AG04450 (cell line): ENCODE results near the gene AHR. TPM values are rescaled to one million over a fixed set of nuclear protein-coding genes. Genes with fewer than 3 reads are reported as not detected.
A peak's percentile ranks its signal among the peaks of the same experiment; 100 is the strongest.

Source experiments
- CTCF ChIA-PET: fragments of 300-600, 350-600 bp; formaldehyde crosslinking; extraction: SDS; loops from one replicate; lab custom pipeline; 2022; ENCODE audit warnings: antibody characterized with exemption, inconsistent platforms; lab: Charles Lee
- POLR2A ChIA-PET: fragments of 350-600 bp; formaldehyde crosslinking; extraction: SDS; loops from one replicate; lab custom pipeline; 2021; ENCODE audit warnings: antibody characterized with exemption, inconsistent platforms; lab: Yijun Ruan, JAX
- DNase-seq: peaks from one replicate; pipeline ENCODE4 v3.0.0-alpha.2; 2011; ENCODE audit warnings: low read depth, low spot score
- H3K27ac ChIP-seq: one replicate; pipeline ENCODE4 v1.5.1; 2012; ENCODE audit warnings: low read depth, low read length, control low read depth
- H3K27me3 ChIP-seq: one replicate; pipeline ENCODE4 v1.6.0; 2012; ENCODE audit warnings: low read length; ENCODE audit not compliant: control insufficient read depth, insufficient read depth
- H3K4me3 ChIP-seq: 2 replicates; pipeline ENCODE4 v1.5.1; 2011; ENCODE audit warnings: mild to moderate bottlenecking, low read depth, low read length, control low read depth
- H3K9me3 ChIP-seq: 2 replicates; pipeline ENCODE4 v1.5.1; 2012; ENCODE audit warnings: low read length; ENCODE audit not compliant: control insufficient read depth, insufficient read depth
- polyA plus RNA-seq: library from polyadenylated mRNA; depleted of rRNA; stranded (reverse); fragments of >200 nt; gene quantifications from 2 replicates; pipeline ENCODE4 v1.2.3, GENCODE V29; 2011
- TF ChIP-seq, protein P1 (sequence below): IDR thresholded peaks from 2 replicates; pipeline ENCODE4 v1.5.1; 2011; ENCODE audit warnings: low read depth, low read length, control low read depth, inconsistent platforms

AHR gene
- polyA plus RNA-seq, 1 experiment = 9.8 TPM

DNA sequence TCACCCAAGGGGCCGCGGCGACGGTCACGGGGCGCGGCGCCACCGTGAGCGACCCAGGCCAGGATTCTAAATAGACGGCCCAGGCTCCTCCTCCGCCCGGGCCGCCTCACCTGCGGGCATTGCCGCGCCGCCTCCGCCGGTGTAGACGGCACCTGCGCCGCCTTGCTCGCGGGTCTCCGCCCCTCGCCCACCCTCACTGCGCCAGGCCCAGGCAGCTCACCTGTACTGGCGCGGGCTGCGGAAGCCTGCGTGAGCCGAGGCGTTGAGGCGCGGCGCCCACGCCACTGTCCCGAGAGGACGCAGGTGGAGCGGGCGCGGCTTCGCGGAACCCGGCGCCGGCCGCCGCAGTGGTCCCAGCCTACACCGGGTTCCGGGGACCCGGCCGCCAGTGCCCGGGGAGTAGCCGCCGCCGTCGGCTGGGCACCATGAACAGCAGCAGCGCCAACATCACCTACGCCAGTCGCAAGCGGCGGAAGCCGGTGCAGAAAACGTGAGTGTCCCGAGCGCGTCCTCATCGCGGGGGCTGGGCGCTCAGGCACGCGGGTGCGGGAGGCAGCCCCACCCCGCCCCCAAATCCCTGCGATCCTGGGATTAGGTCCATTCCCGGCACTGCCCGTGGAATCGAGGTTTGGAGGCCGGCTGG is 509 bp downstream of the AHR start:
- ChIA-PET CTCF (interaction anchor here (0.7 to 1.4 kb wide), 4 partner anchors 9 to 316 kb away, joined by 3 to 7 read pairs (median 4); no protein-coding TSS in a partner anchor), POLR2A (interaction anchor here (0.8 to 1.7 kb wide), 5 partner anchors 19 to 363 kb away, joined by 3 to 7 read pairs (median 3); no protein-coding TSS in a partner anchor)
- no peak for DNase-seq
- TF ChIP-seq, protein P1, sequence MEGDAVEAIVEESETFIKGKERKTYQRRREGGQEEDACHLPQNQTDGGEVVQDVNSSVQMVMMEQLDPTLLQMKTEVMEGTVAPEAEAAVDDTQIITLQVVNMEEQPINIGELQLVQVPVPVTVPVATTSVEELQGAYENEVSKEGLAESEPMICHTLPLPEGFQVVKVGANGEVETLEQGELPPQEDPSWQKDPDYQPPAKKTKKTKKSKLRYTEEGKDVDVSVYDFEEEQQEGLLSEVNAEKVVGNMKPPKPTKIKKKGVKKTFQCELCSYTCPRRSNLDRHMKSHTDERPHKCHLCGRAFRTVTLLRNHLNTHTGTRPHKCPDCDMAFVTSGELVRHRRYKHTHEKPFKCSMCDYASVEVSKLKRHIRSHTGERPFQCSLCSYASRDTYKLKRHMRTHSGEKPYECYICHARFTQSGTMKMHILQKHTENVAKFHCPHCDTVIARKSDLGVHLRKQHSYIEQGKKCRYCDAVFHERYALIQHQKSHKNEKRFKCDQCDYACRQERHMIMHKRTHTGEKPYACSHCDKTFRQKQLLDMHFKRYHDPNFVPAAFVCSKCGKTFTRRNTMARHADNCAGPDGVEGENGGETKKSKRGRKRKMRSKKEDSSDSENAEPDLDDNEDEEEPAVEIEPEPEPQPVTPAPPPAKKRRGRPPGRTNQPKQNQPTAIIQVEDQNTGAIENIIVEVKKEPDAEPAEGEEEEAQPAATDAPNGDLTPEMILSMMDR = no peak
- peak overlapping the region; percentile 72 for H3K4me3 ChIP-seq
- no peaks in the 10 kb centered on the region for H3K9me3 ChIP-seq
- peak overlapping the region; percentile 34 for H3K27ac ChIP-seq
- H3K27me3 ChIP-seq = no peaks in the 10 kb centered on the region

DNA sequence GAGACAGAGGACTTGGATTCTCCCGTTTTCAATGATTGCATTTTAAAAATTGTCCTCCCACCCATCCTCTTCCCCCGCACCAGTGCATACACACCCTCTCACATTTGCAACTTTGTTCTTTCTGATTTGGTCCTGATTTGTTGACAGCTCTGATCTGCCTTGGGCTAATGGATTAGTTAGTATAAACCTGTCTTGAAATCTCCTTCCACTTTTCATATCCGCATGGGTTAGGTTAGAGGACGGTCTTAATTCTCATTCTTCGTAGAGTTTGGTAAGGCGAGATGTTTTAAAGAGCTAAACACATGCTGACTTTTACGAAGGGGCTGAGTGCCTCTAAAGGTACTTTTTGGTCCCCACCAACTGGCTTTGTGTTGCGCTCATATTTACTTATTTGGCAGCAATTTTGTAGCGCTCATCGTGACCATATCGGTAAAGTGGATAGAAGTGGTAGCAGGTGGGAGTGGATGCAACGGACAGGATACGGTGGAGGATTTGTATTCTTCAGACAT is 1.1 kb downstream of the AHR start:
- Histone ChIP-seq H3K27ac (peak overlapping the region; percentile 34), H3K27me3 (no peaks in the 10 kb centered on the region), H3K9me3 (no peaks in the 10 kb centered on the region), H3K4me3 (peak overlapping the region; percentile 72)
- ChIA-PET CTCF (interaction anchor here (0.7 to 1.4 kb wide), 2 partner anchors 8 to 317 kb away, joined by 3 to 7 read pairs; no protein-coding TSS in a partner anchor), POLR2A (interaction anchor here (0.7 kb wide), 1 partner anchor 24 kb away, joined by 3 read pairs; no protein-coding TSS in a partner anchor)
- TF ChIP-seq, protein P1 = no peak
- no peak for DNase-seq

DNA sequence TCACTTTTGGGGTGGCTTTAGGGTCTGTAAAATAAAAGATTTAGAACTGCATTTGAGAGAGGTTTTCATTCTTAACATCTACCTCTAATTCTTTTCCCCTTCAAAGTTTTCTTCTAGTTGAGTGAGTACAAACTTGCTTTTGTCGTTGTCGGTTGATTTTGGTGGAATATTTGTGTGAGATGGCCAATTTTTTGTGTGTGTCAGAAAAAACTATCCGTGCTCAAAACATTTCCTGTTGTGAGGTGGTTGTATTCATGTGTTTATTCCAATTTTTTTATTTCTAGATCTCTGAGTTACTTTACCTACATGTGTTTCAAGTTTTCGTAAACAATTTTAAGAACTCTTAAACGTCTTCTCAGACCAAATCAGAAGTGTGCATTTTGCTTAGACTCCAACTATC is 1.6 kb downstream of the AHR start:
- Histone ChIP-seq H3K27ac (no peak overlapping the region), H3K4me3 (peak overlapping the region; percentile 72), H3K9me3 (no peaks in the 10 kb centered on the region), H3K27me3 (no peaks in the 10 kb centered on the region)
- no peak for DNase-seq
- TF ChIP-seq, protein P1 = no peak
- POLR2A ChIA-PET = interaction anchor here (0.7 kb wide), 1 partner anchor 24 kb away, joined by 3 read pairs; no protein-coding TSS in a partner anchor
- CTCF ChIA-PET = interaction anchor here (1.4 kb wide), 1 partner anchor 317 kb away, joined by 7 read pairs; no protein-coding TSS in a partner anchor

DNA sequence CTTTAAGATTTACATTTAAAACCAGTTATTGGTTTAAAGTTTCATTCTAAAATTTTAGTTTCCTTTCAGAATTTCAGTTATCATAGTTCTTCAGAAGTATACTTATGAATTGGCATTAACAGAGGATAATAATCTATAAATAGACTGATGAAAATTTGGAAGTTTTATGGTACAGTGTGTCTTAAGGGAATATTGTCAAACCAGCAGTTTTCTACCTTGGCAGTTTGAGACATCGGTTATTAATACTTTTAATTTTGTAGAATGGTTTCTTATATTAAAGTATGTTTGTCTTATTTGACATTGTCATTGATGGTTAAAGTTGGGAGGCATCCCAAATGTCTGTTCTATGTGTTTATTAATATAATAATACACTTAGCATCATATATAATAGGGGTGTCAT is 2.0 kb downstream of the AHR start:
- Histone ChIP-seq H3K4me3 (peak overlapping the region; percentile 72), H3K27ac (no peak overlapping the region), H3K9me3 (no peaks in the 10 kb centered on the region), H3K27me3 (no peaks in the 10 kb centered on the region)
- DNase-seq = no peak
- TF ChIP-seq, protein P1 = no peak
- ChIA-PET CTCF (interaction anchor here (1.0 to 3.1 kb wide), 10 partner anchors 9 to 373 kb away, joined by 3 to 45 read pairs (median 4); no protein-coding TSS in a partner anchor), POLR2A (no interaction called here)
